Liver (tissue), 9 donors: Measurements from ENCODE around the gene ZSCAN21. TPM values are rescaled to one million over a fixed set of nuclear protein-coding genes. Genes with fewer than 3 reads are reported as not detected.

ENCODE experiments used
- DNase-seq: peaks from one replicate; pipeline ENCODE4 v3.0.0-alpha.2; 2017; ENCODE audit warnings: low spot score
- H3K27ac ChIP-seq, 2 donors: one replicate each; pipeline ENCODE4 v1.7.0; 2013; ENCODE audit warnings: inconsistent platforms in 2 of 2, low read length in 2 of 2, control low read depth in 1 of 2, low read depth in 1 of 2, mild to moderate bottlenecking in 1 of 2
- H3K27me3 ChIP-seq, 4 donors: one replicate each; pipeline versions ENCODE4 v1.6.1 to v1.7.0; 2013; ENCODE audit warnings: low read length in 3 of 4, inconsistent platforms in 1 of 4, mild to moderate bottlenecking in 1 of 4, moderate library complexity in 1 of 4; ENCODE audit not compliant: control insufficient read depth in 4 of 4, insufficient read depth in 4 of 4
- H3K36me3 ChIP-seq, 4 donors: one replicate each; pipeline versions ENCODE4 v1.6.1 to v1.7.0; 2013; ENCODE audit warnings: low read length in 3 of 4, mild to moderate bottlenecking in 3 of 4, low read depth in 1 of 4, moderate library complexity in 1 of 4; ENCODE audit not compliant: control insufficient read depth in 4 of 4, insufficient read depth in 3 of 4
- H3K4me1 ChIP-seq, 4 donors: one replicate each; pipeline versions ENCODE4 v1.6.1 to v1.7.0; 2013; ENCODE audit warnings: low read length in 3 of 4, mild to moderate bottlenecking in 3 of 4, moderate library complexity in 1 of 4; ENCODE audit not compliant: control insufficient read depth in 4 of 4, insufficient read depth in 4 of 4
- H3K4me3 ChIP-seq, 3 donors: one replicate each; pipeline versions ENCODE4 v1.6.1 to v1.7.0; 2013; ENCODE audit warnings: low read length in 3 of 3, control low read depth in 1 of 3, low read depth in 1 of 3, mild to moderate bottlenecking in 1 of 3
- H3K9ac ChIP-seq, 2 donors: one replicate each; pipeline ENCODE4 v1.7.0; 2013; ENCODE audit warnings: low read length in 2 of 2, mild to moderate bottlenecking in 2 of 2, moderate library complexity in 2 of 2, control low read depth in 1 of 2, low read depth in 1 of 2
- H3K9me3 ChIP-seq, 4 donors: one replicate each; pipeline versions ENCODE4 v1.6.1 to v1.7.0; 2013; ENCODE audit warnings: low read length in 3 of 4; ENCODE audit not compliant: control insufficient read depth in 4 of 4
- EGR1 ChIP-seq, 2 donors: IDR thresholded peaks; 2 replicates each; pipeline ENCODE4 v1.6.1; 2016 to 2018; ENCODE audit warnings: antibody characterized with exemption in 2 of 2, low read depth in 2 of 2
- FOXA1 ChIP-seq: IDR thresholded peaks from 2 replicates; pipeline ENCODE4 v1.6.1; 2016; ENCODE audit warnings: antibody characterized with exemption
- FOXA2 ChIP-seq: IDR thresholded peaks from 2 replicates; pipeline ENCODE4 v1.6.1; 2016; ENCODE audit warnings: antibody characterized with exemption
- GABPA ChIP-seq, 2 donors: IDR thresholded peaks in 1 of 2; conservative IDR thresholded peaks in 1 of 2; 2 replicates each; pipeline ENCODE4 v1.6.1; 2016; ENCODE audit warnings: antibody characterized with exemption in 2 of 2, mild to moderate bottlenecking in 1 of 2, moderate library complexity in 1 of 2
- HNF4A ChIP-seq, 2 donors: conservative IDR thresholded peaks; 2 replicates each; pipeline ENCODE4 v1.6.1; 2016; ENCODE audit warnings: antibody characterized with exemption in 2 of 2, mild to moderate bottlenecking in 2 of 2
- HNF4G ChIP-seq: IDR thresholded peaks from 2 replicates; pipeline ENCODE4 v1.6.1; 2016; ENCODE audit warnings: antibody characterized with exemption
- JUND ChIP-seq, 2 donors: IDR thresholded peaks; 2 replicates each; pipeline ENCODE4 v1.6.1; 2016; ENCODE audit warnings: antibody characterized with exemption in 2 of 2
- MAX ChIP-seq: IDR thresholded peaks from 2 replicates; pipeline ENCODE4 v1.6.1; 2016; ENCODE audit warnings: antibody characterized with exemption
- NR2F2 ChIP-seq: IDR thresholded peaks from 2 replicates; pipeline ENCODE4 v1.6.1; 2016; ENCODE audit warnings: antibody characterized with exemption
- RAD21 ChIP-seq, 2 donors: IDR thresholded peaks; 2 replicates each; pipeline ENCODE4 v1.6.1; 2016; ENCODE audit warnings: antibody characterized with exemption in 2 of 2, mild to moderate bottlenecking in 2 of 2
- RXRA ChIP-seq, 2 donors: IDR thresholded peaks; 2 replicates each; pipeline ENCODE4 v1.6.1; 2017 to 2018; ENCODE audit warnings: antibody characterized with exemption in 2 of 2, mild to moderate bottlenecking in 1 of 2
- SP1 ChIP-seq: IDR thresholded peaks from 2 replicates; pipeline ENCODE4 v1.6.1; 2018; ENCODE audit warnings: antibody characterized with exemption, mild to moderate bottlenecking
- TAF1 ChIP-seq: conservative IDR thresholded peaks from 2 replicates; pipeline ENCODE4 v1.6.1; 2016; ENCODE audit warnings: antibody characterized with exemption, mild to moderate bottlenecking
- YY1 ChIP-seq: IDR thresholded peaks from 2 replicates; pipeline ENCODE4 v1.6.1; 2016; ENCODE audit warnings: antibody characterized with exemption, mild to moderate bottlenecking
- WGBS: extraction: QIAGEN DNeasy Blood & Tissue Kit; methylation state at CpG from one replicate; pipeline ENCODE4 v1.1.7; 2013; 5-methylcytosine and 5-hydroxymethylcytosine counted together
- polyA plus RNA-seq, 2 donors: library from polyadenylated mRNA; stranded (reverse) in 1 of 2; unstranded in 1 of 2; fragments of 200-250 nt in 1 of 2; fragments of >200 nt in 1 of 2; fragmentation: Nextera tagmentation in 1 of 2; extraction: Ambion mirVana in 1 of 2; gene quantifications; one replicate each; pipeline versions ENCODE4 v1.2.1 to v1.2.3, GENCODE V29; 2013 to 2015
- total RNA-seq, 2 donors: library from RNA; depleted of rRNA; stranded (reverse); fragments of >200 nt; gene quantifications; one replicate each; pipeline ENCODE4 v1.2.3, GENCODE V29; 2014
- TF ChIP-seq, protein P1 (sequence below): IDR thresholded peaks from 2 replicates; pipeline ENCODE4 v1.6.1; 2016; ENCODE audit warnings: antibody characterized with exemption, mild to moderate bottlenecking
- TF ChIP-seq, protein P2 (sequence below): fragments of 150-350 bp; IDR thresholded peaks from 2 replicates; pipeline ENCODE4 v1.5.1; 2017; ENCODE audit warnings: improper control_type of control experiment, low read depth, low read length; ENCODE audit not compliant: missing input control
- TF ChIP-seq, protein P3 (sequence below): IDR thresholded peaks from 2 replicates; pipeline ENCODE4 v1.6.1; 2016; ENCODE audit warnings: antibody characterized with exemption
- TF ChIP-seq, protein P4 (sequence below): IDR thresholded peaks from 2 replicates; pipeline ENCODE4 v1.6.1; 2016; ENCODE audit warnings: antibody characterized with exemption
- donor health status: healthy.
- donor health status: healthy.
- donor health status: healthy.
- donor health status: healthy.
- donor health status: healthy.

Gene ZSCAN21
- total and polyA plus RNA-seq, 4 donors: 4.6 to 8.6 (median 6.9) TPM

- TF ChIP-seq, protein P1, sequence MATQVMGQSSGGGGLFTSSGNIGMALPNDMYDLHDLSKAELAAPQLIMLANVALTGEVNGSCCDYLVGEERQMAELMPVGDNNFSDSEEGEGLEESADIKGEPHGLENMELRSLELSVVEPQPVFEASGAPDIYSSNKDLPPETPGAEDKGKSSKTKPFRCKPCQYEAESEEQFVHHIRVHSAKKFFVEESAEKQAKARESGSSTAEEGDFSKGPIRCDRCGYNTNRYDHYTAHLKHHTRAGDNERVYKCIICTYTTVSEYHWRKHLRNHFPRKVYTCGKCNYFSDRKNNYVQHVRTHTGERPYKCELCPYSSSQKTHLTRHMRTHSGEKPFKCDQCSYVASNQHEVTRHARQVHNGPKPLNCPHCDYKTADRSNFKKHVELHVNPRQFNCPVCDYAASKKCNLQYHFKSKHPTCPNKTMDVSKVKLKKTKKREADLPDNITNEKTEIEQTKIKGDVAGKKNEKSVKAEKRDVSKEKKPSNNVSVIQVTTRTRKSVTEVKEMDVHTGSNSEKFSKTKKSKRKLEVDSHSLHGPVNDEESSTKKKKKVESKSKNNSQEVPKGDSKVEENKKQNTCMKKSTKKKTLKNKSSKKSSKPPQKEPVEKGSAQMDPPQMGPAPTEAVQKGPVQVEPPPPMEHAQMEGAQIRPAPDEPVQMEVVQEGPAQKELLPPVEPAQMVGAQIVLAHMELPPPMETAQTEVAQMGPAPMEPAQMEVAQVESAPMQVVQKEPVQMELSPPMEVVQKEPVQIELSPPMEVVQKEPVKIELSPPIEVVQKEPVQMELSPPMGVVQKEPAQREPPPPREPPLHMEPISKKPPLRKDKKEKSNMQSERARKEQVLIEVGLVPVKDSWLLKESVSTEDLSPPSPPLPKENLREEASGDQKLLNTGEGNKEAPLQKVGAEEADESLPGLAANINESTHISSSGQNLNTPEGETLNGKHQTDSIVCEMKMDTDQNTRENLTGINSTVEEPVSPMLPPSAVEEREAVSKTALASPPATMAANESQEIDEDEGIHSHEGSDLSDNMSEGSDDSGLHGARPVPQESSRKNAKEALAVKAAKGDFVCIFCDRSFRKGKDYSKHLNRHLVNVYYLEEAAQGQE: no peak
- no peak for TF ChIP-seq RAD21 (IDR thresholded peaks at IDR 0.05)
- no peak for TF ChIP-seq RXRA (IDR thresholded peaks at IDR 0.05)
- no peak for TF ChIP-seq HNF4A (conservative IDR thresholded peaks at IDR 0.05)
These were observed 26.0 kb upstream of the ZSCAN21 start (continued) for GRCh38 chr7:100023526-100023925.

DNA sequence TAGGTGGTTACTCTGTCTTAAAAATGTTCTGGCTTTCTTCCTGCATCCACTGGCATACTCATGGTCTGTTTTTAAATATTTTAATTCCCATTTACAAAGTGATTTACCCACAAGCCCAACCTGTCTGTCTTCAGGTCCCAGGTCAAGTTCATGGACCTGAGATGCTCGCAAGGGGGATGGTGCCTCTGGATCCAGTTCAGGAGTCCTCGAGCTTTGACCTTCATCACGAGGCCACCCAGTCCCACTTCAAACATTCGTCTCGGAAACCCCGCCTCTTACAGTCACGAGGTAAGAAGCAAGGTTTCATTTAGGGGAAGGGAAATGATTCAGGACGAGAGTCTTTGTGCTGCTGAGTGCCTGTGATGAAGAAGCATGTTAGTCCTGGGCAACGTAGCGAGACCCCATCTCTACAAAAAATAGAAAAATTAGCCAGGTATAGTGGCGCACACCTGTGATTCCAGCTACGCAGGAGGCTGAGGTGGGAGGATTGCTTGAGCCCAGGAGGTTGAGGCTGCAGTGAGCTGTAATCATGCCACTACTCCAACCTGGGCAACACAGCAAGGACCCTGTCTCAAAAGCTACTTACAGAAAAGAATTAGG lies 25.5 kb upstream of the ZSCAN21 start:
- Histone ChIP-seq H3K27me3 (no peaks in the 10 kb centered on the region), H3K27ac (peak overlapping the region; percentile 68 to 73), H3K4me3 (peak overlapping the region in 2 of 3 donors; percentile 20 to 64), H3K9me3 (no peaks in the 10 kb centered on the region), H3K9ac (peak overlapping the region; percentile 47 to 79), H3K36me3 (peaks cover 12 to 27% (median 18%) of the 10 kb centered on the region in 4 donors), H3K4me1 (peaks cover 15 to 63% (median 41%) of the 10 kb centered on the region in 4 donors)
- TF ChIP-seq TAF1: no peak
- peak in 1 of 2 donors; percentile 34 for TF ChIP-seq GABPA (IDR thresholded peaks at IDR 0.05 in 1 of 2, conservative IDR thresholded peaks at IDR 0.05 in 1 of 2)
- TF ChIP-seq MAX: peak; percentile 69
- TF ChIP-seq HNF4G: peak; percentile 89
- TF ChIP-seq EGR1 (IDR thresholded peaks at IDR 0.05; ENCODE audit: low read depth in 2 of 2): no peak
- peak; percentile 93 for TF ChIP-seq NR2F2
- TF ChIP-seq FOXA2: peak; percentile 5
- peak; percentile 68 to 76 for TF ChIP-seq JUND (IDR thresholded peaks at IDR 0.05)
- TF ChIP-seq, protein P1: peak; percentile 42
- peak; percentile 97 for TF ChIP-seq RXRA (IDR thresholded peaks at IDR 0.05)
- TF ChIP-seq, protein P2, sequence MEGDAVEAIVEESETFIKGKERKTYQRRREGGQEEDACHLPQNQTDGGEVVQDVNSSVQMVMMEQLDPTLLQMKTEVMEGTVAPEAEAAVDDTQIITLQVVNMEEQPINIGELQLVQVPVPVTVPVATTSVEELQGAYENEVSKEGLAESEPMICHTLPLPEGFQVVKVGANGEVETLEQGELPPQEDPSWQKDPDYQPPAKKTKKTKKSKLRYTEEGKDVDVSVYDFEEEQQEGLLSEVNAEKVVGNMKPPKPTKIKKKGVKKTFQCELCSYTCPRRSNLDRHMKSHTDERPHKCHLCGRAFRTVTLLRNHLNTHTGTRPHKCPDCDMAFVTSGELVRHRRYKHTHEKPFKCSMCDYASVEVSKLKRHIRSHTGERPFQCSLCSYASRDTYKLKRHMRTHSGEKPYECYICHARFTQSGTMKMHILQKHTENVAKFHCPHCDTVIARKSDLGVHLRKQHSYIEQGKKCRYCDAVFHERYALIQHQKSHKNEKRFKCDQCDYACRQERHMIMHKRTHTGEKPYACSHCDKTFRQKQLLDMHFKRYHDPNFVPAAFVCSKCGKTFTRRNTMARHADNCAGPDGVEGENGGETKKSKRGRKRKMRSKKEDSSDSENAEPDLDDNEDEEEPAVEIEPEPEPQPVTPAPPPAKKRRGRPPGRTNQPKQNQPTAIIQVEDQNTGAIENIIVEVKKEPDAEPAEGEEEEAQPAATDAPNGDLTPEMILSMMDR: no peak
- TF ChIP-seq FOXA1: peak; percentile 10
- TF ChIP-seq SP1: peak; percentile 70
- TF ChIP-seq RAD21 (IDR thresholded peaks at IDR 0.05): peak in 1 of 2 donors; percentile 38
- TF ChIP-seq, protein P3, sequence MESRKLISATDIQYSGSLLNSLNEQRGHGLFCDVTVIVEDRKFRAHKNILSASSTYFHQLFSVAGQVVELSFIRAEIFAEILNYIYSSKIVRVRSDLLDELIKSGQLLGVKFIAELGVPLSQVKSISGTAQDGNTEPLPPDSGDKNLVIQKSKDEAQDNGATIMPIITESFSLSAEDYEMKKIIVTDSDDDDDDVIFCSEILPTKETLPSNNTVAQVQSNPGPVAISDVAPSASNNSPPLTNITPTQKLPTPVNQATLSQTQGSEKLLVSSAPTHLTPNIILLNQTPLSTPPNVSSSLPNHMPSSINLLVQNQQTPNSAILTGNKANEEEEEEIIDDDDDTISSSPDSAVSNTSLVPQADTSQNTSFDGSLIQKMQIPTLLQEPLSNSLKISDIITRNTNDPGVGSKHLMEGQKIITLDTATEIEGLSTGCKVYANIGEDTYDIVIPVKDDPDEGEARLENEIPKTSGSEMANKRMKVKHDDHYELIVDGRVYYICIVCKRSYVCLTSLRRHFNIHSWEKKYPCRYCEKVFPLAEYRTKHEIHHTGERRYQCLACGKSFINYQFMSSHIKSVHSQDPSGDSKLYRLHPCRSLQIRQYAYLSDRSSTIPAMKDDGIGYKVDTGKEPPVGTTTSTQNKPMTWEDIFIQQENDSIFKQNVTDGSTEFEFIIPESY: peak; percentile 59
- TF ChIP-seq, protein P4, sequence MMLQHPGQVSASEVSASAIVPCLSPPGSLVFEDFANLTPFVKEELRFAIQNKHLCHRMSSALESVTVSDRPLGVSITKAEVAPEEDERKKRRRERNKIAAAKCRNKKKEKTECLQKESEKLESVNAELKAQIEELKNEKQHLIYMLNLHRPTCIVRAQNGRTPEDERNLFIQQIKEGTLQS: no peak
- peak; percentile 40 for TF ChIP-seq YY1
- TF ChIP-seq HNF4A (conservative IDR thresholded peaks at IDR 0.05): peak; percentile 96 to 97
- WGBS: 27% methylated on average over 12 of the region's 12 CpGs
- peak; percentile 41 for DNase-seq
